ENCODE data around the gene HTR3B. TPM values are rescaled to one million over a fixed set of nuclear protein-coding genes. Genes with fewer than 3 reads are reported as not detected.

The HTR3B gene
- polyA plus RNA-seq, 1 of the 3 experiments (the other 2 are of a cell fraction): not detected

- Histone ChIP-seq H3F3A (replicated peaks; ENCODE audit: insufficient read depth) (no peaks in the 10 kb centered on the region), H2AFZ (ENCODE audit: low read depth) (no peak overlapping the region), H3K36me3 (replicated peaks in 1 of 2; ENCODE audit: control insufficient read depth in 1 of 2, insufficient read depth in 2 of 2, low read length in 1 of 2) (no peaks in the 10 kb centered on the region), H3K79me2 (ENCODE audit: insufficient read depth) (no peaks in the 10 kb centered on the region), H3K4me2 (no peak overlapping the region), H3K27ac (ENCODE audit: low read depth in 2 of 2, low read length in 1 of 2) (no peak overlapping the region), H3K9me3 (no peaks in the 10 kb centered on the region), H3K9ac (no peak overlapping the region), H3K4me1 (ENCODE audit: control insufficient read depth in 1 of 2, insufficient read depth in 2 of 2, low read depth in 1 of 2, low read length in 1 of 2) (no peaks in the 10 kb centered on the region; a peak in 1 of 4 replicates), H3K27me3 (ENCODE audit: insufficient read depth) (no peaks in the 10 kb centered on the region), H3K4me3 (ENCODE audit: low read depth in 2 of 2, low read length in 1 of 2) (no peak overlapping the region), H3K9me2 (no peaks in the 10 kb centered on the region), H4K20me1 (ENCODE audit: insufficient read depth) (no peaks in the 10 kb centered on the region)
- 42% methylated on average over 9 of the region's 9 CpGs for WGBS (ENCODE audit: low lambda C conversion rate)
- no peak for TF ChIP-seq RFX5 (IDR thresholded peaks at IDR 0.05; ENCODE audit: low read length)
- TF ChIP-seq NFIC (IDR thresholded peaks at IDR 0.05; ENCODE audit: borderline replicate concordance): no peak
- no peak for TF ChIP-seq USF2 (IDR thresholded peaks at IDR 0.05; ENCODE audit: borderline replicate concordance, low read depth, low read length)
- no peak for TF ChIP-seq CHD2 (IDR thresholded peaks at IDR 0.05; ENCODE audit: low read length, partially characterized antibody)
- no peak for TF ChIP-seq EP300 (IDR thresholded peaks at IDR 0.05; ENCODE audit: borderline replicate concordance in 1 of 2, low read depth in 1 of 2, low read length in 1 of 2)
- no peak for TF ChIP-seq TEAD4 (IDR thresholded peaks at IDR 0.05; ENCODE audit: borderline replicate concordance, insufficient read depth)
- TF ChIP-seq FOXM1 (IDR thresholded peaks at IDR 0.05; ENCODE audit: low read depth): no peak
- no peak for TF ChIP-seq SMC3 (IDR thresholded peaks at IDR 0.05; ENCODE audit: low read depth, low read length)
- TF ChIP-seq GABPA (IDR thresholded peaks at IDR 0.05; ENCODE audit: low read depth): no peak
- no peak for TF ChIP-seq TCF12 (IDR thresholded peaks at IDR 0.05)
- TF ChIP-seq EZH2phosphoT487 (IDR thresholded peaks at IDR 0.05; ENCODE audit: borderline replicate concordance, low read depth): no peak
- DNase-seq: no peak
- ChIA-PET CTCF (no interaction called here), POLR2A (no interaction called here)
Measured at GRCh38 chr11:113960702-113961330, 56.2 kb downstream of the HTR3B start.

- POLR2A ChIA-PET: no interaction called here
- no peaks in the 10 kb centered on the region for H3K36me3 ChIP-seq (replicated peaks in 1 of 2; ENCODE audit: control insufficient read depth in 1 of 2, insufficient read depth in 2 of 2, low read length in 1 of 2)
- H3K4me2 ChIP-seq: no peak overlapping the region
- no peak overlapping the region for H3K9ac ChIP-seq
- no peaks in the 10 kb centered on the region for H3K9me3 ChIP-seq
- no peaks in the 10 kb centered on the region for H3K27me3 ChIP-seq (ENCODE audit: insufficient read depth)
- CTCF ChIA-PET: interaction anchor here (1.5 to 3.2 kb wide), 2 partner anchors 8 to 294 kb away, joined by 4 to 8 read pairs; no protein-coding TSS in a partner anchor
- no peak for DNase-seq
- H4K20me1 ChIP-seq (ENCODE audit: insufficient read depth): no peaks in the 10 kb centered on the region
- H3K79me2 ChIP-seq (ENCODE audit: insufficient read depth): no peaks in the 10 kb centered on the region
- TF ChIP-seq RAD21 (IDR thresholded peaks at IDR 0.05; ENCODE audit: low read length): no peak
- TF ChIP-seq JUND (IDR thresholded peaks at IDR 0.05): no peak
- no peak for TF ChIP-seq MXI1 (IDR thresholded peaks at IDR 0.05; ENCODE audit: low read depth, low read length)
- TF ChIP-seq RCOR1 (IDR thresholded peaks at IDR 0.05; ENCODE audit: low read length): no peak
- no peak for TF ChIP-seq RXRA (IDR thresholded peaks at IDR 0.05; ENCODE audit: borderline replicate concordance, low read depth)
- no peak for TF ChIP-seq RFX5 (IDR thresholded peaks at IDR 0.05; ENCODE audit: low read length)
- no peak for TF ChIP-seq FOSL2 (IDR thresholded peaks at IDR 0.05; ENCODE audit: borderline replicate concordance, low read depth)
- no peak for TF ChIP-seq FOXM1 (IDR thresholded peaks at IDR 0.05; ENCODE audit: low read depth)
- no peak for TF ChIP-seq TCF12 (IDR thresholded peaks at IDR 0.05)
- TF ChIP-seq SMC3 (IDR thresholded peaks at IDR 0.05; ENCODE audit: low read depth, low read length): no peak
- no peak for TF ChIP-seq NRF1 (IDR thresholded peaks at IDR 0.05; ENCODE audit: low read depth, low read length)
- TF ChIP-seq YY1 (IDR thresholded peaks at IDR 0.05; ENCODE audit: low read depth): no peak
- no peak for TF ChIP-seq POLR2AphosphoS5 (IDR thresholded peaks at IDR 0.05; ENCODE audit: low read depth, low read length)
- TF ChIP-seq EZH2phosphoT487 (IDR thresholded peaks at IDR 0.05; ENCODE audit: borderline replicate concordance, low read depth): no peak
- no peak for TF ChIP-seq FOXJ3 (CRISPR knock-in tag; IDR thresholded peaks at IDR 0.05)
- TF ChIP-seq GABPA (IDR thresholded peaks at IDR 0.05; ENCODE audit: low read depth): no peak
- TF ChIP-seq EP300 (IDR thresholded peaks at IDR 0.05; ENCODE audit: borderline replicate concordance in 1 of 2, low read depth in 1 of 2, low read length in 1 of 2): no peak
- no peak for TF ChIP-seq USF2 (IDR thresholded peaks at IDR 0.05; ENCODE audit: borderline replicate concordance, low read depth, low read length)
- no peak for TF ChIP-seq CTCF (IDR thresholded peaks at IDR 0.05)
- peaks cover 0 to 10% of the 10 kb centered on the region in 2 experiments; a peak in 1 of 4 replicates for H3K4me1 ChIP-seq (ENCODE audit: control insufficient read depth in 1 of 2, insufficient read depth in 2 of 2, low read depth in 1 of 2, low read length in 1 of 2)
- 37% methylated on average over 1 of the region's 1 CpG for WGBS (ENCODE audit: low lambda C conversion rate)
- H3K4me3 ChIP-seq (ENCODE audit: low read depth in 2 of 2, low read length in 1 of 2): no peak overlapping the region
- H3F3A ChIP-seq (replicated peaks; ENCODE audit: insufficient read depth): no peaks in the 10 kb centered on the region
- no peaks in the 10 kb centered on the region for H3K9me2 ChIP-seq
- no peak overlapping the region for H3K27ac ChIP-seq (ENCODE audit: low read depth in 2 of 2, low read length in 1 of 2)
- H2AFZ ChIP-seq (ENCODE audit: low read depth): no peak overlapping the region
Measured at GRCh38 chr11:113967361-113967760, 62.8 kb downstream of the HTR3B start.
